Large intestine (tissue), 3 donors: ENCODE data around the gene TAF4. TPM values are rescaled to one million over a fixed set of nuclear protein-coding genes. Genes with fewer than 3 reads are reported as not detected.

Experiments used
- DNase-seq, 2 donors: peaks; one replicate each; pipeline versions ENCODE4 v3.0.0 to v3.0.0-alpha.2; 2013
- H3K27ac ChIP-seq: one replicate; pipeline ENCODE4 v1.5.1; 2013; ENCODE audit warnings: low read length
- H3K27me3 ChIP-seq: 2 replicates; pipeline ENCODE4 v1.6.1; 2013; ENCODE audit warnings: low read length; ENCODE audit not compliant: control insufficient read depth, insufficient read depth
- H3K36me3 ChIP-seq: 2 replicates; pipeline ENCODE4 v1.6.1; 2013; ENCODE audit warnings: low read length; ENCODE audit not compliant: control insufficient read depth, insufficient read depth
- H3K4me1 ChIP-seq: one replicate; pipeline ENCODE4 v1.6.1; 2013; ENCODE audit warnings: low read length; ENCODE audit not compliant: control insufficient read depth, insufficient read depth
- H3K4me3 ChIP-seq: one replicate; pipeline ENCODE4 v1.5.1; 2013; ENCODE audit warnings: low read length
- H3K9me3 ChIP-seq: one replicate; pipeline ENCODE4 v1.6.1; 2013; ENCODE audit warnings: mild to moderate bottlenecking, low read depth, low read length, moderate library complexity; ENCODE audit not compliant: control insufficient read depth
- WGBS: methylation state at CpG from one replicate; pipeline ENCODE4 v1.1.5; 2013; ENCODE audit warnings: low lambda C conversion rate; ENCODE audit not compliant: insufficient coverage; 5-methylcytosine and 5-hydroxymethylcytosine counted together
- polyA plus RNA-seq: library from polyadenylated mRNA; unstranded; fragments of 120-200 nt; gene quantifications from one replicate; pipeline ENCODE4 v1.2.1, GENCODE V29; 2013

The TAF4 gene
- polyA plus RNA-seq, 1 donor = 17.4 TPM

DNA sequence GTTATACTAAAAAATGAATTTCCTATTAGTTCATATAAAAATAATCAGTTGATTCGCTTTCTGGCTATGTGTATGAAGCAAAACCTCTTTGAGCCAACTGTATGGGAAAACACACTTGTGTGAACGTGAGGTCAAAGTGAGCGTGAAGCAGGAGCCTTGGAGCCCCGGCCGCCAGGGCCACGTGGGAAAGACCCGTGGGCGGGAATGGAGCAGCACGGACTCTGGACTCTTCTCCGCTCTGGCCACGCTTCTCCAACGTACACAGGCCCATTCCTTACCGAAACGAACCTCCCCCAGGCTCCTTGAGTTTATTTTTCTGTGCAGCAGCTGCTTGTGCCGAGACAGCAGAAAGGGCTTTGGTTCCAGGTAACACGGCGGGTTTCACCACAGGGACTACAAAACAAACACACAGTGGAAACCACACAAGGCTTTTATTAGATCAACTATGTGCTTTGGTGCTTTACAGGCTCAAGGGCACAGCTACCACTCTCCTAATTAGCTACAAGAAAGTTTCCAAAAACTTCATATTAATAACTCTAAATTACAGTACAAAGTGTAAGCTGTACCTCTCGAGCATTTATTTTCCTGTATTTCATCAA is 62.7 kb downstream of the TAF4 start:
- Histone ChIP-seq H3K36me3 (peaks cover 85% of the 10 kb centered on the region), H3K9me3 (peaks cover 9% of the 10 kb centered on the region), H3K27me3 (no peaks in the 10 kb centered on the region), H3K4me3 (no peak overlapping the region), H3K27ac (peak overlapping the region; percentile 10), H3K4me1 (no peaks in the 10 kb centered on the region)
- peak; percentile 33 to 36 for DNase-seq
- 100% methylated on average over 1 of the region's 18 CpGs for WGBS

GRCh38 chr20:62001178-62001715 is 64.4 kb downstream of the TAF4 start:
- Histone ChIP-seq H3K4me1 (no peaks in the 10 kb centered on the region), H3K27me3 (no peaks in the 10 kb centered on the region), H3K9me3 (peaks cover 9% of the 10 kb centered on the region), H3K4me3 (no peak overlapping the region), H3K36me3 (peaks cover 85% of the 10 kb centered on the region), H3K27ac (no peak overlapping the region)
- no peak for DNase-seq
- WGBS = no CpG with 5 or more reads among the region's 18 CpGs

DNA sequence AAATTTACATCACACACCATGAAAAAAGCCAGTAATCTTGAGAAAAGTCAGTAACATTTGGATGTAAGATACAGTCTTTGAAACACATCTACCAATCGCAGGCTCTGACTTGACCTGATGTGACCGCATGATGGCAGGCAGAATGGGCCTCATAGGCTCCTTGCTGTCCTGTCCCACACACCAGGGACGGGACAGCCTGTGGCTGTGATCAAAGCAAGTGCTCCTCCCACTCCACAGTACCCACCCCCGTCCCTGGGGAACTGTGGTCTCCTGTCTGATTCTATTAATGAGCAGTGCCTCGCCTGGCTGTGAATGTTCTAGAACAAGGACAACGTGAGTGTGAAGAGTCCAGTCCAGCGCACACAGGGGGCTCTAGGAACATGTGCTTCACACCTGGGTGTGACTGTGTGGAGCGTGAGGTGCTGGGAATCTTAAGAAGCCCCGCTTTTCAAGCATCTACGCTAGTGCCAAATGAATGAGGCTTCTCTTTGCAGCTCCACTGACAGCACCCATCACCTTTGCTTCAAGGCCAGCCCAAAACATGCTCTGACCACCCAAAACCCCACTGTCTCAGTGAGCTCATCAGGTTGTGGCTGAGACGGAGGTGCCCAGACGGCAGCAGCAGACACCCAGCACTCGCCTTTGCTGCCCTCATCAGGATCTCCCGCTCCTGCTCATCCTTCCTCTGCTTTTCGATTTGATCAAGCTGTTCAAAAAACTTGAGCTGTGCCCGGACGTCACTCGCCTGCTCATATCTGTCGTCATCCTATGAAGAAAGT is 67.1 kb downstream of the TAF4 start:
- no peak overlapping the region for H3K27ac ChIP-seq
- H3K36me3 ChIP-seq = peaks cover 84% of the 10 kb centered on the region
- H3K4me1 ChIP-seq = no peaks in the 10 kb centered on the region
- H3K27me3 ChIP-seq = no peaks in the 10 kb centered on the region
- H3K9me3 ChIP-seq = peaks cover 9% of the 10 kb centered on the region
- no peak for DNase-seq
- no peak overlapping the region for H3K4me3 ChIP-seq
- no CpG with 5 or more reads among the region's 19 CpGs for WGBS

- no CpG with 5 or more reads among the region's 10 CpGs for WGBS
- Histone ChIP-seq H3K27me3 (no peaks in the 10 kb centered on the region), H3K4me3 (no peak overlapping the region), H3K4me1 (no peaks in the 10 kb centered on the region), H3K27ac (no peak overlapping the region), H3K9me3 (peaks cover 12% of the 10 kb centered on the region), H3K36me3 (peaks cover 86% of the 10 kb centered on the region)
- no peak for DNase-seq
Measured at GRCh38 chr20:61997891-61998290, 67.8 kb downstream of the TAF4 start.

- H3K27me3 ChIP-seq = no peaks in the 10 kb centered on the region
- 100% methylated on average over 1 of the region's 10 CpGs for WGBS
- peaks cover 86% of the 10 kb centered on the region for H3K36me3 ChIP-seq
- H3K27ac ChIP-seq = no peak overlapping the region
- no peak for DNase-seq
- peaks cover 9% of the 10 kb centered on the region for H3K9me3 ChIP-seq
- no peaks in the 10 kb centered on the region for H3K4me1 ChIP-seq
- H3K4me3 ChIP-seq = no peak overlapping the region
Measured at GRCh38 chr20:61997372-61997771, 68.3 kb downstream of the TAF4 start.

DNA sequence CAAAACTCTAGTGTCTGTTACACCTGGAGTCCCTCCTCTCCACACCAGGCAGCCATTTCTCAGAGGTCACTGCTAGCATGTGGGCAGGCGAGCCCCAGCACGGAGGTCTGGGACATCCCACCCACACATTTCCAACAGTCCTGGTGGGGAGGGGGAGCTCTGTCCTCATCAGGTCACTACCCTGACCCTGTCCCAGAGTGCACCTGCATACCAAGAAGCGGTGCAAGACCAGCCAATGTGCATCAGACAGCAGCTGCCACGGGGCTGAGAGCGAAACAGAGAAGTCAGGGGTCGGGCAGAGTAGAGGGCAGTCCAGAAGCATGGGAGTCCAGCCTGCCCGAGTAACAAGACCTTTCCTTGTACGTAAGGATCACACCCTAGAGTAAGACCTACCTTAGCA is 71.1 kb downstream of the TAF4 start:
- no peak for DNase-seq
- no peaks in the 10 kb centered on the region for H3K27me3 ChIP-seq
- 80% methylated on average over 1 of the region's 8 CpGs for WGBS
- H3K27ac ChIP-seq = no peak overlapping the region
- H3K4me3 ChIP-seq = no peak overlapping the region
- peaks cover 85% of the 10 kb centered on the region for H3K36me3 ChIP-seq
- H3K9me3 ChIP-seq = peaks cover 19% of the 10 kb centered on the region
- H3K4me1 ChIP-seq = no peaks in the 10 kb centered on the region

GRCh38 chr20:61993058-61993457 is 72.6 kb downstream of the TAF4 start:
- no peaks in the 10 kb centered on the region for H3K27me3 ChIP-seq
- DNase-seq = no peak
- H3K27ac ChIP-seq = no peak overlapping the region
- peaks cover 80% of the 10 kb centered on the region for H3K36me3 ChIP-seq
- peaks cover 19% of the 10 kb centered on the region for H3K9me3 ChIP-seq
- WGBS = no CpG with 5 or more reads among the region's 15 CpGs
- H3K4me1 ChIP-seq = no peaks in the 10 kb centered on the region
- no peak overlapping the region for H3K4me3 ChIP-seq

GRCh38 chr20:61991476-61991875 is 74.2 kb downstream of the TAF4 start:
- no peak for DNase-seq
- Histone ChIP-seq H3K27me3 (no peaks in the 10 kb centered on the region), H3K27ac (no peak overlapping the region), H3K36me3 (peaks cover 75% of the 10 kb centered on the region), H3K4me3 (no peak overlapping the region), H3K4me1 (no peaks in the 10 kb centered on the region), H3K9me3 (peaks cover 19% of the 10 kb centered on the region)
- WGBS = 100% methylated on average over 3 of the region's 6 CpGs

GRCh38 chr20:61990484-61990883 is 75.2 kb downstream of the TAF4 start:
- WGBS = no CpG with 5 or more reads among the region's 11 CpGs
- DNase-seq = no peak
- Histone ChIP-seq H3K36me3 (peaks cover 70% of the 10 kb centered on the region), H3K4me1 (no peaks in the 10 kb centered on the region), H3K27me3 (no peaks in the 10 kb centered on the region), H3K27ac (no peak overlapping the region), H3K4me3 (no peak overlapping the region), H3K9me3 (peaks cover 19% of the 10 kb centered on the region)

DNA sequence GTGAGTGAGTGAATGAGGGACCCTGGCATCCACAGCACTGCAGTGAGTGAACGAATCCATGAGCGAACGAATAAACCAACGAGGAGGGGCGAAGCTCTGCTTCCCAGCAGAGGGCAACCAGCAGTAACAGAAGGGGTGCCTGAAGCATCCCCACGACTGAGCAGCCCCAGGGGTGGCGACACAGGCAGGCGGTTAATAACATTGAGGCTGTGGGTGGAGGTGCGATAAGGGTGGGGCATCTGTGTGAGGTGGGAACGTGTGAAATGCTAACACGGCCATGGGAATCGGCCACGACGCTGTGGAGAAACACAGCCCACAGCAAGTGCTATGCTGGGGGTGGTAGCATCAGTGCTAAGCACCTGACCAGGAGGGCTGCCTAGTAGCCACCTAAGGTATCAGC is 75.9 kb downstream of the TAF4 start:
- H3K9me3 ChIP-seq = peaks cover 19% of the 10 kb centered on the region
- DNase-seq = no peak
- H3K27ac ChIP-seq = no peak overlapping the region
- H3K4me3 ChIP-seq = no peak overlapping the region
- no CpG with 5 or more reads among the region's 14 CpGs for WGBS
- H3K4me1 ChIP-seq = no peaks in the 10 kb centered on the region
- H3K27me3 ChIP-seq = no peaks in the 10 kb centered on the region
- H3K36me3 ChIP-seq = peaks cover 70% of the 10 kb centered on the region
